IMR-90 (cell line): ENCODE measurements around the gene LCN2.

ENCODE experiments used
- CTCF ChIP-seq: conservative IDR thresholded peaks from 2 replicates; pipeline ENCODE4 v1.5.1; 2012; ENCODE audit warnings: mild to moderate bottlenecking, low read depth, low read length, improper control_type of control experiment
- MAZ ChIP-seq: IDR thresholded peaks from 2 replicates; pipeline ENCODE4 v1.6.1; 2012; ENCODE audit warnings: low read depth, mild to moderate bottlenecking, low read length, improper control_type of control experiment, moderate library complexity, borderline replicate concordance
- POLR2A ChIP-seq: IDR thresholded peaks from 2 replicates; pipeline ENCODE4 v1.6.1; 2012; ENCODE audit warnings: mild to moderate bottlenecking, low read depth, low read length
- SMC3 ChIP-seq: fragments of 150-350 bp; IDR thresholded peaks from 2 replicates; pipeline ENCODE4 v1.6.1; 2016; ENCODE audit warnings: low read depth, mild to moderate bottlenecking, antibody characterized with exemption, low read length, moderate library complexity

GRCh38 chr9:128120741-128121465 lies 28.4 kb upstream of the LCN2 start:
- no peak for TF ChIP-seq CTCF
- TF ChIP-seq SMC3, result no peak
- no peak for TF ChIP-seq MAZ
- TF ChIP-seq POLR2A, result no peak
